Gastrocnemius medialis (tissue), 4 donors: ENCODE data around the gene ESR1.

Experiments used
- POLR2A ChIP-seq, 2 donors: fragments of 450-650 bp; IDR thresholded peaks; one replicate each; pipeline ENCODE4 v1.6.1; 2017; ENCODE audit warnings: antibody characterized with exemption in 2 of 2, mild to moderate bottlenecking in 2 of 2, moderate library complexity in 2 of 2
- TF ChIP-seq, protein P1 (sequence below), 5 experiments: fragments of 450-650 bp in 3 of 5; fragments of 200-600 bp in 2 of 5; sonication (generic) in 2 of 5; IDR thresholded peaks in 4 of 5; conservative IDR thresholded peaks in 1 of 5; 1 replicate in 4 of 5; 2 replicates in 1 of 5; pipeline ENCODE4 v1.5.1; 2016 to 2019; ENCODE audit warnings: antibody characterized with exemption in 5 of 5, mild to moderate bottlenecking in 3 of 5, moderate library complexity in 3 of 5

DNA sequence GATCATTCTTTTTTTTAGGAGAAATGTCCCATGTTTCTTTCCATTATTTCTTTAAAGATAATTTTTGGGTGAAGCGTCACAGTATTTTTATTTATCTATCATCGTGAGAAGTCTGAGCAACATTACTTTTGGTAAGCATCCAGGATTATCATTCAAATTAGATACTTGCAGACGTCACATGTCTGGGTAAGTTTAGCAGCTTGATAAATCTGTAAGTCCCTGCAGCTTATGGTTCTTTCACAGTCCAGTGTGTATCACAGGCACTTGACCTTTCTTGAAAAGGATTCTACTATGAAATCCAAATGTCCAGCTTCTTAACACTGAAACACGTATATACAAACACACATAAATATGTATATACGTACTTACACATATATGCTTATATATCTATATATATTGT lies 359.4 kb downstream of the ESR1 start:
- TF ChIP-seq, protein P1, sequence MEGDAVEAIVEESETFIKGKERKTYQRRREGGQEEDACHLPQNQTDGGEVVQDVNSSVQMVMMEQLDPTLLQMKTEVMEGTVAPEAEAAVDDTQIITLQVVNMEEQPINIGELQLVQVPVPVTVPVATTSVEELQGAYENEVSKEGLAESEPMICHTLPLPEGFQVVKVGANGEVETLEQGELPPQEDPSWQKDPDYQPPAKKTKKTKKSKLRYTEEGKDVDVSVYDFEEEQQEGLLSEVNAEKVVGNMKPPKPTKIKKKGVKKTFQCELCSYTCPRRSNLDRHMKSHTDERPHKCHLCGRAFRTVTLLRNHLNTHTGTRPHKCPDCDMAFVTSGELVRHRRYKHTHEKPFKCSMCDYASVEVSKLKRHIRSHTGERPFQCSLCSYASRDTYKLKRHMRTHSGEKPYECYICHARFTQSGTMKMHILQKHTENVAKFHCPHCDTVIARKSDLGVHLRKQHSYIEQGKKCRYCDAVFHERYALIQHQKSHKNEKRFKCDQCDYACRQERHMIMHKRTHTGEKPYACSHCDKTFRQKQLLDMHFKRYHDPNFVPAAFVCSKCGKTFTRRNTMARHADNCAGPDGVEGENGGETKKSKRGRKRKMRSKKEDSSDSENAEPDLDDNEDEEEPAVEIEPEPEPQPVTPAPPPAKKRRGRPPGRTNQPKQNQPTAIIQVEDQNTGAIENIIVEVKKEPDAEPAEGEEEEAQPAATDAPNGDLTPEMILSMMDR (IDR thresholded peaks at IDR 0.05 in 4 of 5, conservative IDR thresholded peaks at IDR 0.05 in 1 of 5): no peak
- TF ChIP-seq POLR2A (IDR thresholded peaks at IDR 0.05): no peak
